HCT116 (cell line): ENCODE data around the gene CCM2. TPM values are rescaled to one million over a fixed set of nuclear protein-coding genes. Genes with fewer than 3 reads are reported as not detected.

Experiments used
- ATAC-seq: fragments of 200-7000 bp; cut with Tn5 transposase; 2 replicates; pipeline ENCODE4 v1.9.1; 2020; ENCODE audit warnings: mild to moderate bottlenecking, moderate library complexity
- BruUV-seq: library from RNA; stranded (reverse); fragments of 400-500 nt; replicated peaks from 2 replicates; lab custom pipeline; 2021; lab: Mats Ljungman, UMichigan
- CTCF ChIA-PET: fragments of 300-600 bp; sonication (Branson Sonifier 250); formaldehyde crosslinking; loops from one replicate; lab custom pipeline; 2021; ENCODE audit warnings: antibody characterized with exemption; lab: Charles Lee
- POLR2A ChIA-PET: fragments of 300-600, 350-600 bp; sonication (Branson Sonifier 250); formaldehyde crosslinking; loops from one replicate; lab custom pipeline; 2021; ENCODE audit warnings: antibody characterized with exemption; lab: Charles Lee
- RAD21 ChIA-PET, 2 experiments: fragments of 300-600 bp; sonication (Branson Sonifier 250); formaldehyde crosslinking; loops; one replicate each; lab custom pipeline; 2023; ENCODE audit warnings: low total read pairs in 2 of 2; ENCODE audit not compliant: uncharacterized antibody in 2 of 2, unreplicated experiment in 2 of 2, low non-redundant PET in 1 of 2; lab: Charles Lee
- DNase-seq: peaks from one replicate; pipeline ENCODE4 v3.0.0-alpha.2; 2010; ENCODE audit warnings: low read depth, low spot score
- H2AFZ ChIP-seq: fragments of 200-600 bp; shearing (Covaris generic), sonication (generic); 2 replicates; pipeline ENCODE4 v1.6.1; 2017; ENCODE audit warnings: low read depth, mixed run types, mixed read lengths, antibody characterized with exemption, low read length; ENCODE audit not compliant: poor library complexity, severe bottlenecking
- H3K27ac ChIP-seq: 2 replicates; pipeline ENCODE4 v1.5.1; 2012; ENCODE audit warnings: low read depth, low read length
- H3K27me3 ChIP-seq: fragments of 200-600 bp; sonication (generic); 2 replicates; pipeline ENCODE4 v1.6.1; 2016; ENCODE audit warnings: mixed run types, low read length, mixed read lengths; ENCODE audit not compliant: insufficient read depth
- H3K36me3 ChIP-seq, 2 experiments: fragments of 200-500 bp in 1 of 2; fragments of 200-600 bp in 1 of 2; sonication (Bioruptor generic) in 1 of 2; sonication (generic) in 1 of 2; 2 replicates each; pipeline versions ENCODE4 v1.5.1 to v1.6.1; 2014 to 2016; ENCODE audit warnings: low read length in 2 of 2, inconsistent platforms in 1 of 2, mixed read lengths in 1 of 2, mixed run types in 1 of 2; ENCODE audit not compliant: insufficient read depth in 2 of 2, control insufficient read depth in 1 of 2
- H3K4me1 ChIP-seq, 2 experiments: fragments of 200-600 bp in 1 of 2; sonication (generic) in 1 of 2; 2 replicates each; pipeline versions ENCODE4 v1.5.1 to v1.6.1; 2012 to 2017; ENCODE audit warnings: low read length in 2 of 2, inconsistent platforms in 1 of 2, mild to moderate bottlenecking in 1 of 2, mixed read lengths in 1 of 2, mixed run types in 1 of 2, moderate library complexity in 1 of 2; ENCODE audit not compliant: insufficient read depth in 2 of 2, control insufficient read depth in 1 of 2
- H3K4me2 ChIP-seq: fragments of 200-600 bp; sonication (generic); 2 replicates; pipeline ENCODE4 v1.6.1; 2017; ENCODE audit warnings: mixed run types, low read length, mixed read lengths
- H3K4me3 ChIP-seq, 2 experiments: fragments of 200-600 bp in 1 of 2; sonication (generic) in 1 of 2; replicated peaks in 1 of 2; 2 replicates each; pipeline ENCODE4 v1.5.1; 2011 to 2016; ENCODE audit warnings: low read length in 2 of 2, control low read depth in 1 of 2, low read depth in 1 of 2, mild to moderate bottlenecking in 1 of 2, mixed read lengths in 1 of 2, mixed run types in 1 of 2
- H3K79me2 ChIP-seq: fragments of 200-600 bp; sonication (generic); 2 replicates; pipeline ENCODE4 v1.6.1; 2017; ENCODE audit warnings: mild to moderate bottlenecking, mixed run types, low read length, moderate library complexity, mixed read lengths; ENCODE audit not compliant: insufficient read depth
- H3K9ac ChIP-seq: fragments of 200-600 bp; sonication (generic); 2 replicates; pipeline ENCODE4 v1.6.1; 2016; ENCODE audit warnings: low read length, mixed read lengths
- H3K9me2 ChIP-seq: fragments of 200-600 bp; sonication (generic), shearing (Covaris generic); 2 replicates; pipeline ENCODE4 v1.6.1; 2017; ENCODE audit warnings: mixed run types, mild to moderate bottlenecking, moderate library complexity; ENCODE audit not compliant: insufficient read depth
- H3K9me3 ChIP-seq, 2 experiments: fragments of 200-500 bp in 1 of 2; fragments of 200-600 bp in 1 of 2; sonication (Bioruptor generic) in 1 of 2; sonication (generic) in 1 of 2; 2 replicates each; pipeline ENCODE4 v1.6.1; 2014 to 2017; ENCODE audit warnings: low read length in 2 of 2, mixed read lengths in 2 of 2, inconsistent platforms in 1 of 2, low read depth in 1 of 2, mild to moderate bottlenecking in 1 of 2, mixed run types in 1 of 2, moderate library complexity in 1 of 2; ENCODE audit not compliant: control insufficient read depth in 1 of 2, insufficient read depth in 1 of 2
- H4K20me1 ChIP-seq: fragments of 200-600 bp; sonication (generic), shearing (Covaris generic); 2 replicates; pipeline ENCODE4 v1.6.1; 2017; ENCODE audit warnings: mixed run types, mild to moderate bottlenecking, moderate library complexity; ENCODE audit not compliant: insufficient read depth
- ATF3 ChIP-seq: IDR thresholded peaks from 2 replicates; pipeline ENCODE4 v1.6.1; 2012
- CBX3 ChIP-seq: IDR thresholded peaks from 2 replicates; pipeline ENCODE4 v1.6.1; 2012; ENCODE audit warnings: low read depth
- CEBPB ChIP-seq: IDR thresholded peaks from 2 replicates; pipeline ENCODE4 v1.6.1; 2012; ENCODE audit warnings: low read depth
- CTCF ChIP-seq, 3 experiments: fragments of 200-600 bp in 1 of 3; sonication (generic) in 1 of 3; IDR thresholded peaks in 2 of 3; conservative IDR thresholded peaks in 1 of 3; 2 replicates each; pipeline ENCODE4 v1.5.1; 2012 to 2017; ENCODE audit warnings: low read depth in 2 of 3, low read length in 2 of 3, antibody characterized with exemption in 1 of 3, borderline replicate concordance in 1 of 3, control low read depth in 1 of 3, mild to moderate bottlenecking in 1 of 3, mixed read lengths in 1 of 3, mixed run types in 1 of 3, moderate library complexity in 1 of 3; ENCODE audit not compliant: insufficient read depth in 1 of 3
- EGR1 ChIP-seq: IDR thresholded peaks from 2 replicates; pipeline ENCODE4 v1.6.1; 2012; ENCODE audit warnings: low read depth
- ELF1 ChIP-seq: IDR thresholded peaks from 2 replicates; pipeline ENCODE4 v1.6.1; 2012; ENCODE audit warnings: low read depth, borderline replicate concordance
- EZH2 ChIP-seq: fragments of 200-600 bp; sonication (generic); IDR thresholded peaks from 2 replicates; pipeline ENCODE4 v1.6.1; 2017; ENCODE audit warnings: antibody characterized with exemption, mixed run types
- FOSL1 ChIP-seq: IDR thresholded peaks from 2 replicates; pipeline ENCODE4 v1.6.1; 2012; ENCODE audit warnings: low read depth
- MAX ChIP-seq: IDR thresholded peaks from 2 replicates; pipeline ENCODE4 v1.6.1; 2012
- RAD21 ChIP-seq: IDR thresholded peaks from 2 replicates; pipeline ENCODE4 v1.6.1; 2012; ENCODE audit warnings: low read depth, mild to moderate bottlenecking
- REST ChIP-seq: IDR thresholded peaks from 2 replicates; pipeline ENCODE4 v1.6.1; 2012; ENCODE audit warnings: low read depth
- SP1 ChIP-seq: IDR thresholded peaks from 2 replicates; pipeline ENCODE4 v1.6.1; 2012; ENCODE audit warnings: low read depth
- SRF ChIP-seq: IDR thresholded peaks from 2 replicates; pipeline ENCODE4 v1.6.1; 2012; ENCODE audit warnings: low read depth
- YY1 ChIP-seq: IDR thresholded peaks from 2 replicates; pipeline ENCODE4 v1.6.1; 2011; ENCODE audit warnings: low read length, low read depth, moderate library complexity, mild to moderate bottlenecking; ENCODE audit not compliant: insufficient replicate concordance; ENCODE audit errors: extremely low read depth
- ZBTB33 ChIP-seq: IDR thresholded peaks from 2 replicates; pipeline ENCODE4 v1.6.1; 2011; ENCODE audit warnings: mild to moderate bottlenecking, low read length, moderate library complexity; ENCODE audit not compliant: insufficient replicate concordance; ENCODE audit errors: extremely low read depth
- ZFX ChIP-seq: fragments of 450-650 bp; IDR thresholded peaks from 2 replicates; pipeline ENCODE4 v1.6.1; 2017
- ZNF274 ChIP-seq: fragments of 200-500 bp; sonication (Bioruptor generic); IDR thresholded peaks from 2 replicates; pipeline ENCODE4 v1.6.1; 2014; ENCODE audit warnings: mild to moderate bottlenecking, low read depth, low read length, inconsistent platforms
- intact Hi-C: fragments of 100-400 bp; cut with micrococcal nuclease; formaldehyde crosslinking; loops from 2 replicates; pipeline ENCODE4 v1.10.0; 2022
- total RNA-seq: library from RNA; stranded (reverse); gene quantifications from one replicate; pipeline ENCODE4 v1.2.1, GENCODE V29; 2021; ENCODE audit not compliant: unreplicated experiment

CCM2 gene
- total RNA-seq, 1 experiment from 2014 or later, result 34.4 TPM

- no TSS peak for BruUV-seq
- no peak overlapping the region for H3K27ac ChIP-seq
- DNase-seq, result no peak
- H3K9me3 ChIP-seq, result 0 out of 4 replicates have a peak, but pooled peaks cover 0 to 3% of the 10 kb centered on the region in 2 experiments
- POLR2A ChIA-PET, result no interaction called here
- TF ChIP-seq ELF1, result no peak
- TF ChIP-seq YY1, result no peak
- TF ChIP-seq FOSL1, result no peak
- no peak for TF ChIP-seq CTCF (IDR thresholded peaks at IDR 0.05 in 2 of 3, conservative IDR thresholded peaks at IDR 0.05 in 1 of 3; ENCODE audit: borderline replicate concordance in 1 of 3, insufficient read depth in 1 of 3, low read depth in 2 of 3, low read length in 2 of 3)
- TF ChIP-seq ZNF274, result no peak
- TF ChIP-seq CEBPB, result no peak
- TF ChIP-seq ZBTB33, result no peak
- TF ChIP-seq MAX, result no peak
- no peak for TF ChIP-seq EGR1
- TF ChIP-seq CBX3, result no peak
- no peak for TF ChIP-seq RAD21
- no peak for TF ChIP-seq EZH2
- no peak for TF ChIP-seq SP1
- TF ChIP-seq ZFX, result no peak
- no peak for TF ChIP-seq ATF3
- TF ChIP-seq REST, result no peak
- TF ChIP-seq SRF, result no peak
- TF ChIP-seq, all 23 proteins: peak for 0
- intact Hi-C loops, result no loop called here
- no peaks in the 10 kb centered on the region; a peak in 2 of 4 replicates for H3K4me1 ChIP-seq
- H3K4me2 ChIP-seq, result no peak overlapping the region
- no peak overlapping the region for H3K4me3 ChIP-seq
- H3K36me3 ChIP-seq, result no peaks in the 10 kb centered on the region
- no peaks in the 10 kb centered on the region for H3K9me2 ChIP-seq
- H4K20me1 ChIP-seq, result no peaks in the 10 kb centered on the region
- no peak overlapping the region for H3K9ac ChIP-seq
- CTCF ChIA-PET, result no interaction called here
- no peak for ATAC-seq
- H3K27me3 ChIP-seq, result no peaks in the 10 kb centered on the region
- peaks cover 22% of the 10 kb centered on the region; the same call in 1 of the 2 replicates for H3K79me2 ChIP-seq
- RAD21 ChIA-PET, result no interaction called here
- H2AFZ ChIP-seq, result no peak overlapping the region
These were observed 28.9 kb downstream of the CCM2 start for GRCh38 chr7:45028920-45029344.
